MCF 10A (cell line): ENCODE results near the gene TNFRSF9. TPM values are rescaled to one million over a fixed set of nuclear protein-coding genes. Genes with fewer than 3 reads are reported as not detected.

ENCODE experiments used
- BruUV-seq: library from RNA; stranded (reverse); fragments of 400-500 nt; replicated peaks from 2 replicates; lab custom pipeline; 2021; lab: Mats Ljungman, UMichigan
- CTCF ChIA-PET: fragments of 300-600 bp; sonication (Branson Sonifier 250); formaldehyde crosslinking; extraction: SDS; loops from one replicate; lab custom pipeline; 2021; ENCODE audit warnings: antibody characterized with exemption, inconsistent platforms; lab: Yijun Ruan, JAX
- POLR2A ChIA-PET: fragments of 300-600, 350-650 bp; sonication (Branson Sonifier 250); formaldehyde crosslinking; extraction: SDS; loops from one replicate; lab custom pipeline; 2020; ENCODE audit warnings: antibody characterized with exemption, inconsistent platforms; lab: Yijun Ruan, JAX
- DNase-seq: peaks from one replicate; pipeline ENCODE4 v3.0.0-alpha.2; 2018; ENCODE audit not compliant: unreplicated experiment
- H3K27ac Mint-ChIP-seq: one replicate; pipeline ENCODE4 v1.8.0; 2022; ENCODE audit warnings: mild to moderate bottlenecking, low read depth, mixed read lengths; ENCODE audit not compliant: unreplicated experiment
- H3K27me3 Mint-ChIP-seq: one replicate; pipeline ENCODE4 v1.8.0; 2022; ENCODE audit warnings: mixed read lengths; ENCODE audit not compliant: insufficient read depth, unreplicated experiment
- H3K36me3 Mint-ChIP-seq: one replicate; pipeline ENCODE4 v1.8.0; 2022; ENCODE audit warnings: mild to moderate bottlenecking, moderate library complexity, mixed read lengths; ENCODE audit not compliant: insufficient read depth, unreplicated experiment
- H3K4me1 Mint-ChIP-seq: one replicate; pipeline ENCODE4 v1.8.0; 2022; ENCODE audit warnings: mixed read lengths; ENCODE audit not compliant: insufficient read depth, unreplicated experiment
- H3K4me3 Mint-ChIP-seq: one replicate; pipeline ENCODE4 v1.8.0; 2022; ENCODE audit warnings: mild to moderate bottlenecking, moderate library complexity, mixed read lengths; ENCODE audit not compliant: unreplicated experiment
- H3K9me3 Mint-ChIP-seq: one replicate; pipeline ENCODE4 v1.8.0; 2022; ENCODE audit warnings: mixed read lengths; ENCODE audit not compliant: unreplicated experiment
- CTCF ChIP-seq: fragments of 200-600 bp; IDR thresholded peaks from one replicate; pipeline ENCODE4 v1.8.0; 2022; ENCODE audit warnings: antibody characterized with exemption, mild to moderate bottlenecking; ENCODE audit not compliant: unreplicated experiment
- intact Hi-C: fragments of 100-400 bp; cut with micrococcal nuclease; formaldehyde crosslinking; loops from 2 replicates; pipeline ENCODE4 v1.14.1; 2022
- total RNA-seq: library from RNA; stranded (reverse); gene quantifications from 2 replicates; pipeline ENCODE4 v1.2.3, GENCODE V29; 2022

TNFRSF9 gene
- total RNA-seq, 1 experiment from 2014 or later: 0.98 TPM

- DNase-seq: peak; percentile 77
- Mint-ChIP-seq H3K27ac (no peak overlapping the region), H3K36me3 (no peaks in the 10 kb centered on the region), H3K4me1 (no peaks in the 10 kb centered on the region), H3K9me3 (peaks cover 9% of the 10 kb centered on the region), H3K27me3 (peaks cover 11% of the 10 kb centered on the region), H3K4me3 (peak overlapping the region; percentile 47)
- intact Hi-C loops: no loop called here
- BruUV-seq: no TSS peak
- TF ChIP-seq CTCF: no peak
- POLR2A ChIA-PET: interaction anchor here (0.7 kb wide), 1 partner anchor 79 kb away, joined by 3 read pairs; no protein-coding TSS in a partner anchor
- CTCF ChIA-PET: interaction anchor here (0.6 to 1.0 kb wide), 2 partner anchors 39 to 133 kb away, joined by 3 read pairs; no protein-coding TSS in a partner anchor
Measured at GRCh38 chr1:7885513-7886404, 54.9 kb downstream of the TNFRSF9 start.

- BruUV-seq: no TSS peak
- Mint-ChIP-seq H3K9me3 (peaks cover 9% of the 10 kb centered on the region), H3K27ac (no peak overlapping the region), H3K36me3 (no peaks in the 10 kb centered on the region), H3K4me3 (no peak overlapping the region), H3K27me3 (peaks cover 11% of the 10 kb centered on the region), H3K4me1 (no peaks in the 10 kb centered on the region)
- POLR2A ChIA-PET: no interaction called here
- intact Hi-C loops: no loop called here
- no peak for DNase-seq
- CTCF ChIA-PET: no interaction called here
- TF ChIP-seq CTCF: no peak
Measured at GRCh38 chr1:7884757-7885156, 55.9 kb downstream of the TNFRSF9 start.

GRCh38 chr1:7879228-7879627 is 61.4 kb downstream of the TNFRSF9 start:
- no TSS peak for BruUV-seq
- H3K27ac Mint-ChIP-seq: no peak overlapping the region
- POLR2A ChIA-PET: no interaction called here
- H3K27me3 Mint-ChIP-seq: peaks cover under 1% of the 10 kb centered on the region
- DNase-seq: no peak
- CTCF ChIA-PET: interaction anchor here (1.0 to 1.1 kb wide), 2 partner anchors 211 to 836 kb away, joined by 3 read pairs; no protein-coding TSS in a partner anchor
- TF ChIP-seq CTCF: no peak
- no peaks in the 10 kb centered on the region for H3K36me3 Mint-ChIP-seq
- peaks cover 11% of the 10 kb centered on the region for H3K9me3 Mint-ChIP-seq
- no peaks in the 10 kb centered on the region for H3K4me1 Mint-ChIP-seq
- intact Hi-C loops: no loop called here
- no peak overlapping the region for H3K4me3 Mint-ChIP-seq

GRCh38 chr1:7878027-7878426 is 62.6 kb downstream of the TNFRSF9 start:
- no peak overlapping the region for H3K27ac Mint-ChIP-seq
- H3K36me3 Mint-ChIP-seq: no peaks in the 10 kb centered on the region
- H3K4me1 Mint-ChIP-seq: no peaks in the 10 kb centered on the region
- intact Hi-C loops: no loop called here
- H3K4me3 Mint-ChIP-seq: no peak overlapping the region
- TF ChIP-seq CTCF: no peak
- H3K9me3 Mint-ChIP-seq: peaks cover 11% of the 10 kb centered on the region
- BruUV-seq: no TSS peak
- CTCF ChIA-PET: interaction anchor here (0.5 kb wide), 1 partner anchor 228 kb away, joined by 3 read pairs; no protein-coding TSS in a partner anchor
- H3K27me3 Mint-ChIP-seq: no peaks in the 10 kb centered on the region
- DNase-seq: no peak
- POLR2A ChIA-PET: no interaction called here
